GM04503 (cell line): ENCODE results near the gene SGCD.

Experiments used
- DNase-seq: peaks from one replicate; pipeline ENCODE4 v3.0.0-alpha.2; 2012; ENCODE audit warnings: low read depth

SGCD gene

DNA sequence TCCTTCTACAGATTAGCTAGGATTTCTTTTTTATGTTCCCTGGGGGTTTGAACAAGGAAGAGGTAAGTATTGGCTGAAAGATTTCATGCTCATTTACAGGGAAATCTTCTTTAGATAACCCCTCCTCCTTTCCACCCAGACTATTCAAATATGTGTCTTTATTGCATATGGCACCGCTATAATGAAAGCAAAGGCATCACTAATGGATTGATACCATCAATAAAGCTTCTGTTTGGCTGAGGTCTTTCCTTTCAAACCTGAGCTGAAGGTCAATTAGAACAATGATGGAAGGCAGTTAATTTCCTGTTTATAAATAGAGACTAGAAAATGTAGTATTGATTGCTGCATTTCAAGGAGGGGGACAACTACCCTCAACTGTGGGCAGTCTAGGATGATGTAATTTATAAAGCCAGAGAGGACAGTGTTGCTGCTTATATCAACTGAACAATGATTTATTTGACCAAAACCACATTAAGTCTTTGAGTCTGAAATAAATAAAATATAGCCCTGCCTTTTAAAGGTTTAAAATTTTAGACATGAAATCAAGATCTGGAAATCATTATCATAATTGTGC, 132.9 kb downstream of the SGCD start:
- no peak for DNase-seq

DNA sequence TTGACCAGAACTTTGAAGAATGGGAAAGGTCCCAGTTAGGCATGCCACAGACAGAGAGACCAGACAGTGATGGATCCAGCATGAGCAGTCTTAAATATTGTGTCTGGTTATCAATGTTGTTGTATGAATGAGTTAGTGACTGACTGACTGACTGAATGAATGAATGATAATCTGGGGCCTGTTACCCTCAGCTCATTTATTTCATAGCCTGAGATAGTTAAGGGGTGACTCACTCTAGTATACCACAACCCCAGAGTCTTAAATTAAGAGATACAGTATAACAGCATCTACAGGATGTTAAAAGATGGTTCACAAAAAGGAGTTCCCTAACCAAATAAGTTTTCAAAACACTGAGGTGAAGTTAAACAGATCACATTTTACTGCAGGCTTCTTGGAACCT, 133.5 kb downstream of the SGCD start:
- DNase-seq = no peak

DNA sequence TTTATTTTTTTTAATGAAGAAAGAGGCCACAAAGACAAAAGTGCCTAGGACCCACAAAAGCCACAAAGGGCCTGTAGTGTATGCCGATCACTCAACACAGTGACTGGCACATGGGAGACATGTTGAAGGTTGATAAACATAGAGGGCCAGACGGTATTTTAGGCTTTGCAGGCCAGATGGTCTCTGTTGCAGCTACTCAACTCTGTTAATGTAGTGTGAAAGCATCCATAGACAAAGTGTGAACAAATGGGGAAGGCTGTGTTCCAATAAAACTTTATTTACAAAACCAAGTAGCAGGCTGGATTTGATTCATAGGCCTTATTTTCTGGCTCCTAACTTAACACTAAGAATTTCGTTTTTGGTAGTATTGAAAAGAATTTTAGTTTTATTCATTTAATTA, 139.9 kb downstream of the SGCD start:
- no peak for DNase-seq

- DNase-seq = no peak
Observed at GRCh38 chr5:156469636-156470035, 142.7 kb downstream of the SGCD start.

- no peak for DNase-seq
Observed at GRCh38 chr5:156471893-156472292, 144.9 kb downstream of the SGCD start.

DNA sequence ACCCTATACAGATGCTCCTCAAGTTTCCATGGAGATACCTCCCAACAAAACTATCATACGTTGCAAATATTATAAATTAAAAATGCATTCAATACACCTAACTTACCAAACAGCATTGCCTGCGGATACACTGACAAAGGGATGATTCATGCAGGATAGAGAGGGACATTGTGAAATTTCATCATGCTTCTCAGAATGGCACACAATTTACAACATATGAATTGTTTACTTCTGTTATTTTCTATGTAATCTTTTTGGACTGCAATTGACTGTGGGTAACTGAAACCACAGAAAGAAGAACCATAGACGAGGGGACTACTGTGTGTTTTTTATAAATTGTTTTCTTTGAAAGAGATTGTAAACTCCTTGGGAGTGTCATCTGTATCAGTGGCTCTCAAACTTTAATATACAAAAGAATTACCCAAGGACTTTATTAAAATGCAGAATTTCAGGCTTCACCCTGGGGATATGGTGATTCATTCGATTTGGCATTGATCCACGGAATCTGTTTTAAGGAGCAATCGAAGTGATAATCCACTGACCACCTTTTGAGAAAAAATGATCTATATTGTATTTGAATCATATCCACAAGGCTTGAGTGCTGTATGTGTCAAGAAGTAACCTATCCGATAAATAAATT, 146.4 kb downstream of the SGCD start:
- no peak for DNase-seq

- no peak for DNase-seq
Observed at GRCh38 chr5:156474251-156474650, 147.3 kb downstream of the SGCD start.

DNA sequence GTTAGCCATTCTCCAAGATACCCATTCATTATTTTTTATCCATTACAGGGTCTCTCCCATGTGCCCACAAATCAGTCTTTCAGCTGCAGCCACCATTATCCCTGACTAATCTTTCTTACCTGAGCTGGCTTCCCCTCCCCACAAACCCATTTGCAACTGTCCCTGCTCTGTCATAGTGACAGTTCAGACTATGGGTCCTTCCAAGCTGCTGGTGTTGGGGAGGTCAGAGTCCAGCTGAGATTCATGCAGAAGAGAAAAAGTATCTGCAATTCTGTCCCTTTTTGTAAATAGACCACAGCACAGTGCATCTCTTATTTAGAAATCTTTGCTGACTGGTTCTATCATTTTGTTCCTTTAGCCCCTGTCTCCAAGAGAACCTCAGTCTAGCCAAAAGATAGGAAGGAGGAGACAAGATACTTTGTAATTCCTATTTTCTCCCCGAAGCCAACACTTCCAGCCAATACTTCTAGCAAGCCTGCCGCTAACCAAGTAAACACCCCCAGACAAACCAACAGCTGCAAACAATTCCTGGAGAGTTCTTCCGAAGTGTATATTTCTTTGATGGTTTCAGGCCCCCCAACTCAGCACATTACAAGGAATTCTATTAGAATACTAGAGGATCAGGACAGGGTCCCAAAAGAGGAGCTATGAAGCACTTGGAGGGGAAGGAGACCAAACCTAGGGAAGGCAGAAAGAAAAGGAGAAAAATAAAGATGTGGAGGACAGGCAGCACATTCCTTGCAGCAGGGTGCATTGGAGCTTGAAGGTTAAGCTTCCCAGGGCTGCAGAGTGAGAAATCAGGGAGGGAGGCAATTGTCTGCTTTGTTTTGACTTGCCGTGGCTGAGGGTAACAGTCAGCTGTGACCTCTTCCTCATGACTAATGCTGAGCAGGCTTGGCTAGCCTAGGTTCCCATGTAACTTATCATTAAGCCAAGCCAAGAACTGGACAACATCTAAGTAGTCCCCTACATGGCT, 148.5 kb downstream of the SGCD start:
- peak; percentile 87 for DNase-seq

- DNase-seq = no peak
Observed at GRCh38 chr5:156476158-156476551, 149.2 kb downstream of the SGCD start.

- DNase-seq = no peak
Observed at GRCh38 chr5:156476678-156477077, 149.7 kb downstream of the SGCD start.

DNA sequence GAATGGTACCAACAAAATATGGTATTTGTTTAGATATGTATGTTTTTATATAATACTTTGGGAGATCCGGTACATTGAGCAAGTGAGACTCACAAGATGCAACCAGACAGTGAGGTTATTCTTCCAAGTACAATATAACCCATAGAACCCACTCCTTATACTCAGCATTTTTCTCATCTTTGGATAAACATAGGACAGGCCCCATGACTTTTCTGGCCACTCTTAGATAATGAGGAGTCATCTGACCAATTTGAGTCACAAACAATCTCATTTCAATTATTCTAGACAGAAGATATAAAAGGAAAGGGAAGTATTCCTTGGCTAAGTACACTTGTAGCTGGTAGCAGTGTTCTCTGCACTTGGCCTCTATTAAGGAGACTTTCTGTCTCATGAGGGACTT, 150.2 kb downstream of the SGCD start:
- DNase-seq = no peak

GRCh38 chr5:156479849-156480248, 152.9 kb downstream of the SGCD start:
- peak; percentile 47 for DNase-seq

- no peak for DNase-seq
Observed at GRCh38 chr5:156481741-156482140, 154.8 kb downstream of the SGCD start.

DNA sequence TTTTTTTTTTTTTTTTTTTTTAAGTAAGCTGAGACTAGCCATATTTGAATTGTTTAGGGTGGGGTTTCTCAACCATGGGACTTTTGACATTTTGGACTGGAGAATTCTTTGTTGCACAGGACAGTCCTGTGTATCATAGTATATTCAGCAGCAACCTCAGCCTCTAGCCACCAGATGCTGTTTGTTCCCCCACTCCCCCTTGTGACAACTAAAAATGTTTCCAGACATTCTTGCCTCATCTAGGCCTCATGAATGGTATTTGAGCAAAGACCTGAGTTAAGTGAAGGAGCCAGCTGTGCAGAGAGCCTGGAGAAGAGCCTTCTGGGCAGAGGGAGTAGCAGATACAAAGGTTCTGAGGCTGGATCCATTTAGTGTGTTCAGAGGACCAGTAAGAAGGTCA, 155.9 kb downstream of the SGCD start:
- DNase-seq = no peak

- DNase-seq = no peak
Observed at GRCh38 chr5:156486394-156487238, 159.7 kb downstream of the SGCD start.

DNA sequence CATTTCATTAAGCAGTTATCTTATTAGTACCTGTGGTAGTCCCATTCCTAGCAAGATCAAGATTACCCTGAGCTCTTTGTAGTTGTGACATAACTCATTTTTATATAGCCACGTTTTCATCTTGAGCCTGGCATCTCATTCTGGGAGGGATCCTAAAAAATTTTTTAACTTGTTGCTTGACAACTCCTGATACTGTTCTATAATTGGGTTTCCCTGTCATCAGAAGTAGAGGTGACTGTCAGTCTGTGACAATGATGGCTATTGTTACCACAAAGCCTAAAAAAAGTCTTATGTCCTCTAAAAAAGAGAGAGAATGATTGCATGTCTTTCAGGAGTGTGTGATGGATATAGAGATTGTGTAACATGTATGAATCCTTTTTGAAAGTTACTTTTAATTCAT, 164.8 kb downstream of the SGCD start:
- no peak for DNase-seq

DNA sequence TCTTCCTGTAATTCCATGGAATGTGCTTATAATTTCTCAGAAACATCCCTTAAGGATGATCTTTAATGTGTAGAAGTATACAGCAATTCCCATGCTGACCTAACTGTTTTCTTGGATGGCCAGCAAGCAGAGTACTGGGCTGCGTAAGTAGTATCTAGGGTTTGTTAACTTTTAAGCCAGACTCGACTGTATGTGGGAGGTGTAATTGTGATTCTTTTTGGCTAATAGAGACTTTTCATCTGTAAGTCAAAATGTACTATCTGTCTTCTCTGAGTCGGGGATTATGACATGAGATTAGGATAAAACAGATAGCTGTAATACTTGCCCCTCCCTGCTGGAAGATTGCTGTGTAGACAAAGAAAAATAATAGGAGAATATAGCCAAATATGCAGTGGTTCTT, 169.3 kb downstream of the SGCD start:
- DNase-seq = no peak

- DNase-seq = no peak
Observed at GRCh38 chr5:156497804-156498208, 170.8 kb downstream of the SGCD start.

- DNase-seq = no peak
Observed at GRCh38 chr5:156498226-156498980, 171.4 kb downstream of the SGCD start.

- no peak for DNase-seq
Observed at GRCh38 chr5:156500755-156501154, 173.8 kb downstream of the SGCD start.

- no peak for DNase-seq
Observed at GRCh38 chr5:156505101-156505500, 178.1 kb downstream of the SGCD start.
